MM.1S (cell line): ENCODE data around the gene F10.

Source experiments
- DNase-seq: peaks from one replicate; pipeline ENCODE4 v3.0.0-alpha.2; 2015
- H2AFZ ChIP-seq: fragments of 300-600 bp; sonication (generic); 2 replicates; pipeline ENCODE4 v1.6.0; 2016; ENCODE audit warnings: antibody characterized with exemption, low read length
- H3F3A ChIP-seq: fragments of 300-600 bp; sonication (generic); 2 replicates; pipeline ENCODE4 v1.6.1; 2016; ENCODE audit warnings: mild to moderate bottlenecking, antibody characterized with exemption, low read length, moderate library complexity, mixed read lengths; ENCODE audit not compliant: insufficient read depth
- H3K27ac ChIP-seq: fragments of 300-600 bp; sonication (generic); 2 replicates; pipeline ENCODE4 v1.5.1; 2016; ENCODE audit warnings: mild to moderate bottlenecking, low read length
- H3K27me3 ChIP-seq: fragments of 300-600 bp; sonication (generic); replicated peaks from 2 replicates; pipeline ENCODE4 v1.6.0; 2016; ENCODE audit warnings: low read length; ENCODE audit not compliant: insufficient read depth
- H3K36me3 ChIP-seq: fragments of 300-600 bp; sonication (generic); replicated peaks from 2 replicates; pipeline ENCODE4 v1.6.1; 2016; ENCODE audit warnings: mild to moderate bottlenecking, low read length, mixed read lengths; ENCODE audit not compliant: insufficient read depth
- H3K4me1 ChIP-seq: fragments of 300-600 bp; sonication (generic); 2 replicates; pipeline ENCODE4 v1.6.1; 2016; ENCODE audit warnings: low read length, mixed read lengths
- H3K4me2 ChIP-seq: fragments of 300-600 bp; sonication (generic); 2 replicates; pipeline ENCODE4 v1.6.0; 2016; ENCODE audit warnings: low read depth, low read length
- H3K4me3 ChIP-seq: fragments of 300-600 bp; sonication (generic); 2 replicates; pipeline ENCODE4 v1.5.1; 2016; ENCODE audit warnings: low read length, mixed read lengths
- H3K79me2 ChIP-seq: fragments of 300-600 bp; sonication (generic); 2 replicates; pipeline ENCODE4 v1.6.1; 2016; ENCODE audit warnings: mixed run types, low read length, mixed read lengths
- H3K9ac ChIP-seq: fragments of 300-600 bp; sonication (generic); 2 replicates; pipeline ENCODE4 v1.6.1; 2016; ENCODE audit warnings: low read length, mixed read lengths
- H3K9me2 ChIP-seq: fragments of 300-600 bp; sonication (generic); replicated peaks from 2 replicates; pipeline ENCODE4 v1.6.1; 2016; ENCODE audit warnings: mild to moderate bottlenecking, low read length, mixed read lengths; ENCODE audit not compliant: insufficient read depth
- H3K9me3 ChIP-seq: fragments of 300-600 bp; sonication (generic); replicated peaks from 2 replicates; pipeline ENCODE4 v1.6.1; 2016; ENCODE audit warnings: mild to moderate bottlenecking, low read length, mixed read lengths; ENCODE audit not compliant: insufficient read depth
- H4K20me1 ChIP-seq: fragments of 300-600 bp; sonication (generic); 2 replicates; pipeline ENCODE4 v1.6.1; 2016; ENCODE audit warnings: mild to moderate bottlenecking, low read length, moderate library complexity, mixed read lengths; ENCODE audit not compliant: insufficient read depth
- CTCF ChIP-seq: fragments of 300-600 bp; sonication (generic); IDR thresholded peaks from 2 replicates; pipeline ENCODE4 v1.5.1; 2016; ENCODE audit warnings: antibody characterized with exemption, low read length, mixed read lengths
- EZH2 ChIP-seq: fragments of 300-600 bp; sonication (generic); optimal IDR thresholded peaks from 2 replicates; pipeline ENCODE3; 2017; ENCODE audit warnings: low read depth, mild to moderate bottlenecking, antibody characterized with exemption, low read length, mixed read lengths
- EZH2phosphoT487 ChIP-seq: fragments of 300-600 bp; sonication (generic); IDR thresholded peaks from 2 replicates; pipeline ENCODE4 v1.6.1; 2018; ENCODE audit warnings: antibody characterized with exemption, low read length

Gene F10

GRCh38 chr13:113176822-113177221 is 54.2 kb downstream of the F10 start:
- Histone ChIP-seq H3K79me2 (no peaks in the 10 kb centered on the region), H3K9me3 (no peaks in the 10 kb centered on the region), H3K9ac (no peak overlapping the region), H3K27ac (no peak overlapping the region), H2AFZ (no peak overlapping the region), H3K4me2 (no peak overlapping the region), H3K9me2 (no peaks in the 10 kb centered on the region), H3K27me3 (no peaks in the 10 kb centered on the region), H4K20me1 (no peaks in the 10 kb centered on the region), H3K4me3 (no peak overlapping the region), H3K4me1 (no peaks in the 10 kb centered on the region), H3K36me3 (peaks cover 3% of the 10 kb centered on the region; the same call in 1 of the 2 replicates), H3F3A (no peaks in the 10 kb centered on the region)
- TF ChIP-seq CTCF (no peak), EZH2 (no peak)
- no peak for DNase-seq

- no peak for TF ChIP-seq EZH2phosphoT487
- no peak for TF ChIP-seq EZH2
- no peak for TF ChIP-seq CTCF
- Histone ChIP-seq H3K4me1 (no peaks in the 10 kb centered on the region), H3K4me3 (no peak overlapping the region), H2AFZ (no peak overlapping the region), H3K36me3 (peaks cover 3% of the 10 kb centered on the region; the same call in 1 of the 2 replicates), H3K27ac (no peak overlapping the region), H4K20me1 (no peaks in the 10 kb centered on the region), H3K9me2 (no peaks in the 10 kb centered on the region), H3F3A (no peaks in the 10 kb centered on the region), H3K79me2 (no peaks in the 10 kb centered on the region), H3K4me2 (no peak overlapping the region), H3K9ac (no peak overlapping the region), H3K9me3 (no peaks in the 10 kb centered on the region), H3K27me3 (no peaks in the 10 kb centered on the region)
- DNase-seq = no peak
These were observed 55.7 kb downstream of the F10 start for GRCh38 chr13:113178070-113178895.

- Histone ChIP-seq H3K79me2 (no peaks in the 10 kb centered on the region), H3K4me1 (no peaks in the 10 kb centered on the region), H3K4me3 (no peak overlapping the region), H3K9me3 (no peaks in the 10 kb centered on the region), H4K20me1 (no peaks in the 10 kb centered on the region), H3K27me3 (no peaks in the 10 kb centered on the region), H2AFZ (no peak overlapping the region), H3K9ac (no peak overlapping the region), H3K36me3 (peaks cover 3% of the 10 kb centered on the region; the same call in 1 of the 2 replicates), H3K4me2 (no peak overlapping the region), H3K9me2 (no peaks in the 10 kb centered on the region), H3F3A (no peaks in the 10 kb centered on the region), H3K27ac (no peak overlapping the region)
- no peak for TF ChIP-seq EZH2
- TF ChIP-seq EZH2phosphoT487 = no peak
- TF ChIP-seq CTCF = no peak
- no peak for DNase-seq
These were observed 56.2 kb downstream of the F10 start for GRCh38 chr13:113178896-113179167.
